NCI-H82 treated with DMSO at 0.1 percent for 48 hours (cell line): ENCODE results near the gene RENBP.
"Not testable (repeated sequence)": the region's sequence is repeated elsewhere in the genome, so short reads cannot be mapped to it uniquely, and the experiment has no call there.

Experiments
- DNase-seq: peaks from one replicate; lab custom pipeline; 2025; ENCODE audit not compliant: unreplicated experiment; lab: John Stamatoyannopoulos, UW

The RENBP gene

GRCh38 chrX:153944140-153944799, at the start of gene RENBP:
Gene RENBP (minus strand): TSS chrX:153944643. CDS start chrX:153944610, 33 bp downstream.
- DNase-seq = peak; percentile 34

- no peak for DNase-seq
These were observed 49.5 kb upstream of the RENBP start for GRCh38 chrX:153993978-153994377.

- DNase-seq = no peak
These were observed 48.6 kb upstream of the RENBP start for GRCh38 chrX:153993079-153993478.

- no peak for DNase-seq
These were observed 47.7 kb upstream of the RENBP start for GRCh38 chrX:153992180-153992579.

GRCh38 chrX:153991013-153991580, 46.7 kb upstream of the RENBP start:
- no peak for DNase-seq

- DNase-seq = no peak
These were observed 45.7 kb upstream of the RENBP start for GRCh38 chrX:153989973-153990655.

GRCh38 chrX:153988493-153988892, 44.0 kb upstream of the RENBP start:
- DNase-seq = no peak

- DNase-seq = no peak
These were observed 40.1 kb upstream of the RENBP start for GRCh38 chrX:153984351-153985178.

- no peak for DNase-seq
These were observed 38.9 kb upstream of the RENBP start for GRCh38 chrX:153983321-153983801.

GRCh38 chrX:153981771-153982533, 37.5 kb upstream of the RENBP start:
- DNase-seq = no peak

- no peak for DNase-seq
These were observed 36.8 kb upstream of the RENBP start for GRCh38 chrX:153981231-153981630.

- not testable (repeated sequence) for DNase-seq
These were observed 36.0 kb upstream of the RENBP start for GRCh38 chrX:153980394-153980793.

- no peak for DNase-seq
These were observed 30.4 kb upstream of the RENBP start for GRCh38 chrX:153974726-153975286.

- no peak for DNase-seq
These were observed 29.7 kb upstream of the RENBP start for GRCh38 chrX:153974003-153974725.

GRCh38 chrX:153973127-153974002, 28.9 kb upstream of the RENBP start:
- DNase-seq = no peak

- DNase-seq = peak; percentile 64
These were observed 28.1 kb upstream of the RENBP start, which contains the start of gene TMEM187 for GRCh38 chrX:153972368-153973126. Gene TMEM187 (plus strand): TSS chrX:153972754. CDS start chrX:153982063, 9,309 bp downstream.

- DNase-seq = peak; percentile 71
These were observed 27.3 kb upstream of the RENBP start, which contains the start of gene HCFC1 for GRCh38 chrX:153971450-153972367. Gene HCFC1 (minus strand): TSS chrX:153971818. CDS start chrX:153970840, 978 bp downstream.
